ENCODE data around the gene UBAC2. TPM values are rescaled to one million over a fixed set of nuclear protein-coding genes. Genes with fewer than 3 reads are reported as not detected.

The UBAC2 gene
- total and polyA plus RNA-seq, 2 of the 8 experiments (the other 6 are each of a cell fraction or from before 2014, with no cell fraction given): 75.9 to 76.9 TPM

DNA sequence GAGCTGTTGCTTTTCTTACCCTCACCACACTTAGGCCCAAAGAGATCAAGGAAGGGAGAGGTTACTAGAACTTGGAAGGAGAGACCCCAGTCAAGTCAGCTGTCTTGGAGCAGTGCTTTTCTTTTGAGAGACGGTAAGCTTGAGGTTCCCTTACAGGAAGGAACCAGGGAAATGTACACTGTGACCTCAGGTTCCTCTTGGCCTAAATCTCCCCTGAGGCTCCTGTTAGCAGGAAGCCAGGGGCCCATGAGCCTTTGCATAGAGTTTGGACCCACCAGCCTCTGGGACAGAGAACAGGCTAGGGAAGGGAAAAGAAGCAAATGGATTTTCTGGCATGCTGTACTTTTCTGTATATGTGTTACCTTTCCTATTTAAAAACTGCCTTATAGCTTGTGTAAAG, 63.4 kb downstream of the UBAC2 start:
- POLR2A ChIA-PET (ENCODE audit: partially characterized antibody): interaction anchor here (0.6 to 1.8 kb wide), 4 partner anchors 17 to 88 kb away, joined by 3 to 6 read pairs (median 4); partner anchors contain the start of gene UBAC2
- TF ChIP-seq HDAC6 (IDR thresholded peaks at IDR 0.05; ENCODE audit: low read depth, low read length): no peak
- no peak for TF ChIP-seq ZNF274 (IDR thresholded peaks at IDR 0.05; ENCODE audit: borderline replicate concordance, extremely low read depth, low read length)
- TF ChIP-seq RFX5 (IDR thresholded peaks at IDR 0.05; ENCODE audit: borderline replicate concordance, low read depth, low read length): no peak
- TF ChIP-seq BRCA1 (IDR thresholded peaks at IDR 0.05; ENCODE audit: low read depth, low read length): no peak
- TF ChIP-seq, protein P1, sequence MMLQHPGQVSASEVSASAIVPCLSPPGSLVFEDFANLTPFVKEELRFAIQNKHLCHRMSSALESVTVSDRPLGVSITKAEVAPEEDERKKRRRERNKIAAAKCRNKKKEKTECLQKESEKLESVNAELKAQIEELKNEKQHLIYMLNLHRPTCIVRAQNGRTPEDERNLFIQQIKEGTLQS (IDR thresholded peaks at IDR 0.05; ENCODE audit: insufficient read depth, low read depth, low read length): no peak
- TF ChIP-seq, protein P2, sequence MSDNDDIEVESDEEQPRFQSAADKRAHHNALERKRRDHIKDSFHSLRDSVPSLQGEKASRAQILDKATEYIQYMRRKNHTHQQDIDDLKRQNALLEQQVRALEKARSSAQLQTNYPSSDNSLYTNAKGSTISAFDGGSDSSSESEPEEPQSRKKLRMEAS (IDR thresholded peaks at IDR 0.05): no peak
- TF ChIP-seq RBBP5 (IDR thresholded peaks at IDR 0.05; ENCODE audit: borderline replicate concordance, low read depth, low read length): no peak
- no peak for TF ChIP-seq TAF7 (optimal IDR thresholded peaks at IDR 0.05; ENCODE audit: borderline replicate concordance, low read depth, low read length)
- no peak for TF ChIP-seq POU5F1 (IDR thresholded peaks at IDR 0.05; ENCODE audit: low read depth, low read length)
- no peak for TF ChIP-seq SUZ12 (IDR thresholded peaks at IDR 0.05; ENCODE audit: low read length)
- TF ChIP-seq TAF1 (IDR thresholded peaks at IDR 0.05; ENCODE audit: low read depth, low read length): no peak
- no peak for TF ChIP-seq CBX5 (IDR thresholded peaks at IDR 0.05; ENCODE audit: low read depth, low read length)
- TF ChIP-seq HDAC2 (IDR thresholded peaks at IDR 0.05; ENCODE audit: borderline replicate concordance in 1 of 2, low read depth in 2 of 2, low read length in 2 of 2): no peak

More for the DNA sequence above, 63.4 kb downstream of the UBAC2 start:
- Histone ChIP-seq H3K9ac (replicated peaks in 1 of 4; ENCODE audit: extremely low read depth in 1 of 4, low read depth in 3 of 4, low read length in 3 of 4) (no peak overlapping the region), H3K14ac (ENCODE audit: insufficient read length) (no peak overlapping the region), H2BK15ac (ENCODE audit: low read length) (no peak overlapping the region), H2AK5ac (ENCODE audit: low read depth, low read length) (no peak overlapping the region), H3K27ac (ENCODE audit: low read depth, low read length) (no peak overlapping the region), H3K36me3 (ENCODE audit: control insufficient read depth in 2 of 4, insufficient read depth in 4 of 4, low read length in 3 of 4) (peaks cover 0 to 3% (median 1%) of the 10 kb centered on the region in 4 experiments; a peak in 2 of 8 replicates), H3K4me3 (ENCODE audit: extremely low read depth in 1 of 4, insufficient read depth in 2 of 4, low read depth in 3 of 4, low read length in 4 of 4) (no peak overlapping the region), H4K8ac (ENCODE audit: extremely low read depth, insufficient read depth, low read length) (no peak overlapping the region), H2BK5ac (ENCODE audit: low read depth, low read length) (no peak overlapping the region), H2BK12ac (ENCODE audit: low read depth, low read length) (no peak overlapping the region), H3K4me2 (ENCODE audit: insufficient read depth in 1 of 2, low read depth in 2 of 2, low read length in 2 of 2) (no peak overlapping the region), H4K91ac (replicated peaks; ENCODE audit: insufficient read length, low read length) (no peak overlapping the region), H3K9me3 (ENCODE audit: insufficient read depth in 2 of 2, low read depth in 1 of 2, low read length in 1 of 2) (no peaks in the 10 kb centered on the region), H3K18ac (ENCODE audit: extremely low read depth, low read length) (no peak overlapping the region), H3K4ac (replicated peaks; ENCODE audit: insufficient read length, low read depth, low read length) (no peak overlapping the region), H3K27me3 (replicated peaks in 1 of 4; ENCODE audit: control insufficient read depth in 3 of 4, extremely low read depth in 1 of 4, insufficient read depth in 3 of 4, low read length in 3 of 4) (no peaks in the 10 kb centered on the region), H4K5ac (ENCODE audit: insufficient read length, low read depth, low read length) (no peak overlapping the region), H3K79me2 (ENCODE audit: control insufficient read depth in 1 of 2, insufficient read depth in 2 of 2, low read length in 2 of 2) (no peaks in the 10 kb centered on the region; a peak in 1 of 4 replicates), H3K79me1 (ENCODE audit: low read depth, low read length) (peaks cover 2% of the 10 kb centered on the region; the same call in 1 of the 2 replicates), H2AFZ (ENCODE audit: low read length) (no peak overlapping the region), H3K4me1 (replicated peaks in 1 of 4; ENCODE audit: control insufficient read depth in 3 of 4, insufficient read depth in 4 of 4, low read length in 3 of 4) (no peaks in the 10 kb centered on the region; a peak in 1 of 7 replicates), H3K23me2 (ENCODE audit: low read depth, low read length) (peaks cover 2% of the 10 kb centered on the region; the same call in 1 of the 2 replicates), H2BK20ac (ENCODE audit: low read length) (no peak overlapping the region), H2BK120ac (replicated peaks; ENCODE audit: low read depth, low read length) (no peak overlapping the region), H3K56ac (replicated peaks; ENCODE audit: insufficient read length, low read depth, low read length) (no peak overlapping the region), H3K23ac (ENCODE audit: insufficient read length) (no peak overlapping the region), H4K20me1 (replicated peaks in 1 of 2; ENCODE audit: control insufficient read depth in 1 of 2, insufficient read depth in 2 of 2, low read length in 2 of 2) (peaks cover 0 to 3% of the 10 kb centered on the region in 2 experiments)
- DNase-seq (ENCODE audit: low read depth in 1 of 2, low spot score in 2 of 2) (no peak), FAIRE-seq (no peak)
- CTCF ChIA-PET (ENCODE audit: partially characterized antibody): interaction anchor here (0.6 to 10.8 kb wide), 17 partner anchors 8 to 424 kb away, joined by 3 to 242 read pairs (median 5); partner anchors contain the start of genes GPR18 and UBAC2
- 72% methylated on average over 1 of the region's 1 CpG; no CpG with 5 or more reads in 1 of the 2 experiments for WGBS, 2 experiments (ENCODE audit: extremely low coverage in 1 of 2, insufficient coverage in 1 of 2, insufficient read length in 1 of 2, insufficient replicate concordance in 2 of 2, low coverage in 1 of 2, low lambda C conversion rate in 2 of 2, missing lambda C conversion rate in 1 of 2)
